HepG2 (cell line): ENCODE measurements around the gene TUBA4B. TPM values are rescaled to one million over a fixed set of nuclear protein-coding genes. Genes with fewer than 3 reads are reported as not detected.

Experiments
- AKAP8 ChIP-seq: sonication (generic); formaldehyde crosslinking; IDR thresholded peaks from 2 replicates; pipeline ENCODE4 v1.5.1; 2020; ENCODE audit warnings: mild to moderate bottlenecking, missing genetic modification reagents
- CREM ChIP-seq, 2 experiments: sonication (generic) in 1 of 2; formaldehyde crosslinking in 1 of 2; IDR thresholded peaks; 2 replicates each; pipeline versions ENCODE4 v1.4.0 to v1.6.1; 2016 to 2020; ENCODE audit warnings: antibody characterized with exemption in 1 of 2, mild to moderate bottlenecking in 1 of 2, missing genetic modification reagents in 1 of 2
- GTF2F1 ChIP-seq: fragments of 150-350 bp; IDR thresholded peaks from 2 replicates; pipeline ENCODE4 v1.6.1; 2014; ENCODE audit warnings: low read length
- HDAC2 ChIP-seq: sonication (generic); formaldehyde crosslinking; IDR thresholded peaks from 2 replicates; pipeline ENCODE4 v1.4.0; 2020; ENCODE audit warnings: missing genetic modification reagents
- KDM5B ChIP-seq: sonication (generic); formaldehyde crosslinking; IDR thresholded peaks from 2 replicates; pipeline ENCODE4 v1.4.0; 2020; ENCODE audit warnings: missing genetic modification reagents, mild to moderate bottlenecking, borderline replicate concordance
- MIER2 ChIP-seq: IDR thresholded peaks from 2 replicates; pipeline ENCODE4 v1.6.1; 2016; ENCODE audit warnings: missing biosample characterization, missing genetic modification reagents
- SMC3 ChIP-seq: IDR thresholded peaks from 2 replicates; pipeline ENCODE4 v1.6.1; 2011; ENCODE audit warnings: low read length, improper control_type of control experiment
- SP4 ChIP-seq: sonication (generic); formaldehyde crosslinking; IDR thresholded peaks from 2 replicates; pipeline ENCODE4 v1.8.1; 2023; ENCODE audit warnings: mild to moderate bottlenecking, missing genetic modification reagents
- TMF1 ChIP-seq: sonication (generic); formaldehyde crosslinking; IDR thresholded peaks from 2 replicates; pipeline ENCODE4 v1.8.1; 2022; ENCODE audit warnings: low read depth, missing genetic modification reagents
- ZFP36L1 ChIP-seq: sonication (generic); formaldehyde crosslinking; IDR thresholded peaks from 2 replicates; pipeline ENCODE4 v1.8.0; 2022; ENCODE audit warnings: mild to moderate bottlenecking, missing genetic modification reagents, moderate library complexity
- ZNF343 ChIP-seq: sonication (generic); formaldehyde crosslinking; IDR thresholded peaks from 2 replicates; pipeline ENCODE4 v1.4.0; 2020; ENCODE audit warnings: mild to moderate bottlenecking, missing genetic modification reagents
- ZNF451 ChIP-seq: sonication (generic); formaldehyde crosslinking; IDR thresholded peaks from 2 replicates; pipeline ENCODE4 v1.5.0; 2020; ENCODE audit warnings: mild to moderate bottlenecking, missing genetic modification reagents
- ZNF770 ChIP-seq: sonication (generic); formaldehyde crosslinking; IDR thresholded peaks from 2 replicates; pipeline ENCODE4 v1.5.0; 2020; ENCODE audit warnings: mild to moderate bottlenecking, missing genetic modification reagents
- ZNF841 ChIP-seq: sonication (generic); formaldehyde crosslinking; IDR thresholded peaks from 2 replicates; pipeline ENCODE4 v1.8.1; 2023; ENCODE audit warnings: missing genetic modification reagents, borderline replicate concordance
- ZXDC ChIP-seq: sonication (generic); formaldehyde crosslinking; IDR thresholded peaks from 2 replicates; pipeline ENCODE4 v1.5.0; 2020; ENCODE audit warnings: mild to moderate bottlenecking, missing genetic modification reagents
- polyA plus RNA-seq, 8 experiments: library from polyadenylated mRNA; depleted of rRNA in 3 of 8; stranded (reverse) in 7 of 8; unstranded in 1 of 8; fragments of >200 nt; fragmentation: Illumina TruSeq in 4 of 8; extraction: Trizol in 4 of 8; gene quantifications; 2 replicates each; pipeline versions ENCODE4 v1.2.1 to v1.2.3, GENCODE V29; 2011 to 2016; ENCODE audit warnings: low read depth in 4 of 8, missing spikeins in 1 of 8, mixed read lengths in 1 of 8; ENCODE audit not compliant: insufficient read depth in 1 of 8
- total RNA-seq, 5 experiments: library from RNA; depleted of rRNA; stranded (reverse); fragments of >200 nt; fragmentation: Illumina TruSeq; extraction: Trizol; gene quantifications; 2 replicates each; pipeline ENCODE4 v1.2.3, GENCODE V29; 2016; ENCODE audit warnings: low read depth in 1 of 5
- TF ChIP-seq, protein P1 (sequence below): sonication (generic); formaldehyde crosslinking; IDR thresholded peaks from 2 replicates; pipeline ENCODE4 v1.5.1; 2020; ENCODE audit warnings: mild to moderate bottlenecking, missing genetic modification reagents
- TF ChIP-seq, protein P2 (sequence below): IDR thresholded peaks from 2 replicates; pipeline ENCODE4 v1.6.1; 2016
- TF ChIP-seq, protein P3 (sequence below): sonication (generic); formaldehyde crosslinking; IDR thresholded peaks from 2 replicates; pipeline ENCODE4 v1.5.1; 2020; ENCODE audit warnings: mild to moderate bottlenecking, moderate library complexity, missing genetic modification reagents

The TUBA4B gene
- total and polyA plus RNA-seq, 2 of the 13 experiments (the other 11 are each of a cell fraction or from before 2014, with no cell fraction given), result 0.18 to 0.22 TPM

DNA sequence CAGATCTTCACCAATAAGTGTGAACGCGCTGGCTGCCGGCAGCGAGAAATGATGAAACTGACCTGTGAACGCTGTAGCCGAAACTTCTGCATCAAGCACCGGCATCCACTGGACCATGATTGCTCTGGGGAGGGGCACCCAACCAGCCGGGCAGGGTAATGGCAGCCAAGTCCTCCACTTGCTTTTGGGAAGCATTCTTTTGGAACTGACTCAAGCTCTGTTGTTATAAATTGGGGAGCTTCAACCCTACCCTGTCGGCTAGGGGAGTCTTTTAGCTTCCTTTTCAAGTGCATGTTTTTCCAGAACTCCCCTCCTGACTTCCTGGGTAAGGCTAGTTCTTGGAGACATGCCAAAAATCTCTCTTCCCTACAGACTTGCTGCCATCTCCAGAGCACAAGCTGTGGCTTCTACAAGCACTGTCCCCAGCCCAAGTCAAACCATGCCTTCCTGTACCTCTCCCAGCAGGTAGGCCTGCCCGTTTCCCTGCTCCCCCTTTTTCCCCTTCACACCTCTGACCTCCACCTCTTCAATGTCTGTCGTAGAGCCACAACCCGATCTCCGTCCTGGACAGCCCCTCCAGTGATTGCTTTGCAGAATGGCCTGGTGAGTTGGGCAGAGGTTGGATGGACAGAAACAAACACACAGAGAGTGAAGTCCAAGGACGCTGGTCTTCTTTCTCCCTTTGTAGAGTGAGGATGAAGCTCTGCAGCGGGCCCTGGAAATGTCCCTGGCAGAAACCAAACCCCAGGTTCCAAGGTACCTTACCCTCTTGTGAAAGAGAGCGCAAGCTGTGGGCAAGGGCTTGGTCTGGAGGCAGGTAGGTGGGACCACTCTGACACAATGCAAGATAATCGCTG, 44.9 kb upstream of the TUBA4B start (continued):
- TF ChIP-seq ZXDC (CRISPR knock-in tag) (no peak), ZNF841 (no peak), ZNF451 (CRISPR knock-in tag) (0 out of 2 replicates have a peak, but pooled peaks have one; percentile 32), KDM5B (CRISPR knock-in tag) (no peak), GTF2F1 (no peak), SMC3 (peak; percentile 46; the same call in 1 of the 2 replicates), MIER2 (CRISPR knock-in tag) (0 out of 2 replicates have a peak, but pooled peaks have one; percentile 54), ZNF770 (CRISPR knock-in tag) (no peak), SP4 (CRISPR knock-in tag) (peak; percentile 81), AKAP8 (0 out of 2 replicates have a peak, but pooled peaks have one; percentile 40), ZNF343 (CRISPR knock-in tag) (no peak), HDAC2 (peak; percentile 94), ZFP36L1 (CRISPR knock-in tag) (0 out of 2 replicates have a peak, but pooled peaks have one; percentile 79), TMF1 (CRISPR knock-in tag) (0 out of 2 replicates have a peak, but pooled peaks have one; percentile 18), CREM (IDR thresholded peaks at IDR 0.05) (peak; percentile 66; the same call in 1 of the 2 replicates), CREM (CRISPR knock-in tag; IDR thresholded peaks at IDR 0.05) (no peak)
- TF ChIP-seq, protein P1, sequence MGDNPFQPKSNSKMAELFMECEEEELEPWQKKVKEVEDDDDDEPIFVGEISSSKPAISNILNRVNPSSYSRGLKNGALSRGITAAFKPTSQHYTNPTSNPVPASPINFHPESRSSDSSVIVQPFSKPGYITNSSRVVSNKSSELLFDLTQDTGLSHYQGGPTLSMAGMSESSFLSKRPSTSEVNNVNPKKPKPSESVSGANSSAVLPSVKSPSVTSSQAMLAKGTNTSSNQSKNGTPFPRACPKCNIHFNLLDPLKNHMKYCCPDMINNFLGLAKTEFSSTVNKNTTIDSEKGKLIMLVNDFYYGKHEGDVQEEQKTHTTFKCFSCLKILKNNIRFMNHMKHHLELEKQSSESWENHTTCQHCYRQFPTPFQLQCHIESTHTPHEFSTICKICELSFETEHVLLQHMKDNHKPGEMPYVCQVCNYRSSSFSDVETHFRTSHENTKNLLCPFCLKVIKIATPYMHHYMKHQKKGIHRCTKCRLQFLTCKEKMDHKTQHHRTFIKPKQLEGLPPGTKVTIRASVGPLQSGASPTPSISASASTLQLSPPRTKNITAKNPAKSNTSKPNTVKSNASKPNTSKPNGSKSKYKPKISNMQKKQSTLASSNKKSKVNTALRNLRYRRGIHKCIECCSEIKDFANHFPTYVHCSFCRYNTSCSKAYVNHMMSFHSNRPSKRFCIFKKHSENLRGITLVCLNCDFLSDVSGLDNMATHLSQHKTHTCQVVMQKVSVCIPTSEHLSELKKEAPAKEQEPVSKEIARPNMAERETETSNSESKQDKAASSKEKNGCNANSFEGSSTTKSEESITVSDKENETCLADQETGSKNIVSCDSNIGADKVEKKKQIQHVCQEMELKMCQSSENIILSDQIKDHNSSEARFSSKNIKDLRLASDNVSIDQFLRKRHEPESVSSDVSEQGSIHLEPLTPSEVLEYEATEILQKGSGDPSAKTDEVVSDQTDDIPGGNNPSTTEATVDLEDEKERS (CRISPR knock-in tag), result 0 out of 2 replicates have a peak, but pooled peaks have one; percentile 19
- TF ChIP-seq, protein P2, sequence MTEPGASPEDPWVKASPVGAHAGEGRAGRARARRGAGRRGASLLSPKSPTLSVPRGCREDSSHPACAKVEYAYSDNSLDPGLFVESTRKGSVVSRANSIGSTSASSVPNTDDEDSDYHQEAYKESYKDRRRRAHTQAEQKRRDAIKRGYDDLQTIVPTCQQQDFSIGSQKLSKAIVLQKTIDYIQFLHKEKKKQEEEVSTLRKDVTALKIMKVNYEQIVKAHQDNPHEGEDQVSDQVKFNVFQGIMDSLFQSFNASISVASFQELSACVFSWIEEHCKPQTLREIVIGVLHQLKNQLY (CRISPR knock-in tag), result peak; percentile 67; the same call in 1 of the 2 replicates
- TF ChIP-seq, protein P3, sequence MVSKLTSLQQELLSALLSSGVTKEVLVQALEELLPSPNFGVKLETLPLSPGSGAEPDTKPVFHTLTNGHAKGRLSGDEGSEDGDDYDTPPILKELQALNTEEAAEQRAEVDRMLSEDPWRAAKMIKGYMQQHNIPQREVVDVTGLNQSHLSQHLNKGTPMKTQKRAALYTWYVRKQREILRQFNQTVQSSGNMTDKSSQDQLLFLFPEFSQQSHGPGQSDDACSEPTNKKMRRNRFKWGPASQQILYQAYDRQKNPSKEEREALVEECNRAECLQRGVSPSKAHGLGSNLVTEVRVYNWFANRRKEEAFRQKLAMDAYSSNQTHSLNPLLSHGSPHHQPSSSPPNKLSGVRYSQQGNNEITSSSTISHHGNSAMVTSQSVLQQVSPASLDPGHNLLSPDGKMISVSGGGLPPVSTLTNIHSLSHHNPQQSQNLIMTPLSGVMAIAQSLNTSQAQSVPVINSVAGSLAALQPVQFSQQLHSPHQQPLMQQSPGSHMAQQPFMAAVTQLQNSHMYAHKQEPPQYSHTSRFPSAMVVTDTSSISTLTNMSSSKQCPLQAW (CRISPR knock-in tag), result peak; percentile 87
